Measurements from ENCODE around the gene CSNK2A1. TPM values are rescaled to one million over a fixed set of nuclear protein-coding genes. Genes with fewer than 3 reads are reported as not detected.
A peak's percentile ranks its signal among the peaks of the same experiment; 100 is the strongest.

Gene CSNK2A1
- total and polyA plus RNA-seq, 2 of the 8 experiments (the other 6 are each of a cell fraction or from before 2014, with no cell fraction given) = 117 to 260 TPM

DNA sequence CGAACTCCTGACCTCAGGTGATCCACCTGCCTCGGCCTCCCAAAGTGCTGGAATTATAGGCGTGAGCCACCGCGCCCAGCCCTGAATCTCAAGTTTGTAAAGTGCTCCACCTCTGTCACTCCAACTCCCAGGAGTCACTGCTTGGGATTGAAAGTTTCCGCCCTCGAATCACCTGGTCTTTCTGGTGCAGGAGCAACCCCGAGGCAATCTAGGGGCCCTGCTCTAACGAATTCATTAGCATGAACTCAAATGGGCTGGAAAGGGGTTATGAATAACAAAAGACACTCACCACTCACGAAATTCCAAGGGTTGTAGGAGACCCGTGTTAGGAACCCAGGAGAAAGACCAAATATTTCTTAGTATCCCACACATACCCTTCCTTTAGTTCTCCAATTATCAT lies 109.4 kb downstream of the CSNK2A1 start (continued):
- TF ChIP-seq, protein P1, sequence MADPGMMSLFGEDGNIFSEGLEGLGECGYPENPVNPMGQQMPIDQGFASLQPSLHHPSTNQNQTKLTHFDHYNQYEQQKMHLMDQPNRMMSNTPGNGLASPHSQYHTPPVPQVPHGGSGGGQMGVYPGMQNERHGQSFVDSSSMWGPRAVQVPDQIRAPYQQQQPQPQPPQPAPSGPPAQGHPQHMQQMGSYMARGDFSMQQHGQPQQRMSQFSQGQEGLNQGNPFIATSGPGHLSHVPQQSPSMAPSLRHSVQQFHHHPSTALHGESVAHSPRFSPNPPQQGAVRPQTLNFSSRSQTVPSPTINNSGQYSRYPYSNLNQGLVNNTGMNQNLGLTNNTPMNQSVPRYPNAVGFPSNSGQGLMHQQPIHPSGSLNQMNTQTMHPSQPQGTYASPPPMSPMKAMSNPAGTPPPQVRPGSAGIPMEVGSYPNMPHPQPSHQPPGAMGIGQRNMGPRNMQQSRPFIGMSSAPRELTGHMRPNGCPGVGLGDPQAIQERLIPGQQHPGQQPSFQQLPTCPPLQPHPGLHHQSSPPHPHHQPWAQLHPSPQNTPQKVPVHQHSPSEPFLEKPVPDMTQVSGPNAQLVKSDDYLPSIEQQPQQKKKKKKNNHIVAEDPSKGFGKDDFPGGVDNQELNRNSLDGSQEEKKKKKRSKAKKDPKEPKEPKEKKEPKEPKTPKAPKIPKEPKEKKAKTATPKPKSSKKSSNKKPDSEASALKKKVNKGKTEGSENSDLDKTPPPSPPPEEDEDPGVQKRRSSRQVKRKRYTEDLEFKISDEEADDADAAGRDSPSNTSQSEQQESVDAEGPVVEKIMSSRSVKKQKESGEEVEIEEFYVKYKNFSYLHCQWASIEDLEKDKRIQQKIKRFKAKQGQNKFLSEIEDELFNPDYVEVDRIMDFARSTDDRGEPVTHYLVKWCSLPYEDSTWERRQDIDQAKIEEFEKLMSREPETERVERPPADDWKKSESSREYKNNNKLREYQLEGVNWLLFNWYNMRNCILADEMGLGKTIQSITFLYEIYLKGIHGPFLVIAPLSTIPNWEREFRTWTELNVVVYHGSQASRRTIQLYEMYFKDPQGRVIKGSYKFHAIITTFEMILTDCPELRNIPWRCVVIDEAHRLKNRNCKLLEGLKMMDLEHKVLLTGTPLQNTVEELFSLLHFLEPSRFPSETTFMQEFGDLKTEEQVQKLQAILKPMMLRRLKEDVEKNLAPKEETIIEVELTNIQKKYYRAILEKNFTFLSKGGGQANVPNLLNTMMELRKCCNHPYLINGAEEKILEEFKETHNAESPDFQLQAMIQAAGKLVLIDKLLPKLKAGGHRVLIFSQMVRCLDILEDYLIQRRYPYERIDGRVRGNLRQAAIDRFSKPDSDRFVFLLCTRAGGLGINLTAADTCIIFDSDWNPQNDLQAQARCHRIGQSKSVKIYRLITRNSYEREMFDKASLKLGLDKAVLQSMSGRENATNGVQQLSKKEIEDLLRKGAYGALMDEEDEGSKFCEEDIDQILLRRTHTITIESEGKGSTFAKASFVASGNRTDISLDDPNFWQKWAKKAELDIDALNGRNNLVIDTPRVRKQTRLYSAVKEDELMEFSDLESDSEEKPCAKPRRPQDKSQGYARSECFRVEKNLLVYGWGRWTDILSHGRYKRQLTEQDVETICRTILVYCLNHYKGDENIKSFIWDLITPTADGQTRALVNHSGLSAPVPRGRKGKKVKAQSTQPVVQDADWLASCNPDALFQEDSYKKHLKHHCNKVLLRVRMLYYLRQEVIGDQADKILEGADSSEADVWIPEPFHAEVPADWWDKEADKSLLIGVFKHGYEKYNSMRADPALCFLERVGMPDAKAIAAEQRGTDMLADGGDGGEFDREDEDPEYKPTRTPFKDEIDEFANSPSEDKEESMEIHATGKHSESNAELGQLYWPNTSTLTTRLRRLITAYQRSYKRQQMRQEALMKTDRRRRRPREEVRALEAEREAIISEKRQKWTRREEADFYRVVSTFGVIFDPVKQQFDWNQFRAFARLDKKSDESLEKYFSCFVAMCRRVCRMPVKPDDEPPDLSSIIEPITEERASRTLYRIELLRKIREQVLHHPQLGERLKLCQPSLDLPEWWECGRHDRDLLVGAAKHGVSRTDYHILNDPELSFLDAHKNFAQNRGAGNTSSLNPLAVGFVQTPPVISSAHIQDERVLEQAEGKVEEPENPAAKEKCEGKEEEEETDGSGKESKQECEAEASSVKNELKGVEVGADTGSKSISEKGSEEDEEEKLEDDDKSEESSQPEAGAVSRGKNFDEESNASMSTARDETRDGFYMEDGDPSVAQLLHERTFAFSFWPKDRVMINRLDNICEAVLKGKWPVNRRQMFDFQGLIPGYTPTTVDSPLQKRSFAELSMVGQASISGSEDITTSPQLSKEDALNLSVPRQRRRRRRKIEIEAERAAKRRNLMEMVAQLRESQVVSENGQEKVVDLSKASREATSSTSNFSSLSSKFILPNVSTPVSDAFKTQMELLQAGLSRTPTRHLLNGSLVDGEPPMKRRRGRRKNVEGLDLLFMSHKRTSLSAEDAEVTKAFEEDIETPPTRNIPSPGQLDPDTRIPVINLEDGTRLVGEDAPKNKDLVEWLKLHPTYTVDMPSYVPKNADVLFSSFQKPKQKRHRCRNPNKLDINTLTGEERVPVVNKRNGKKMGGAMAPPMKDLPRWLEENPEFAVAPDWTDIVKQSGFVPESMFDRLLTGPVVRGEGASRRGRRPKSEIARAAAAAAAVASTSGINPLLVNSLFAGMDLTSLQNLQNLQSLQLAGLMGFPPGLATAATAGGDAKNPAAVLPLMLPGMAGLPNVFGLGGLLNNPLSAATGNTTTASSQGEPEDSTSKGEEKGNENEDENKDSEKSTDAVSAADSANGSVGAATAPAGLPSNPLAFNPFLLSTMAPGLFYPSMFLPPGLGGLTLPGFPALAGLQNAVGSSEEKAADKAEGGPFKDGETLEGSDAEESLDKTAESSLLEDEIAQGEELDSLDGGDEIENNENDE (IDR thresholded peaks at IDR 0.05; ENCODE audit: insufficient replicate concordance, low read length) = peak; percentile 40
- TF ChIP-seq PHF8 (conservative IDR thresholded peaks at IDR 0.05; ENCODE audit: low read depth, low read length) = no peak
- TF ChIP-seq CHD1 (IDR thresholded peaks at IDR 0.05; ENCODE audit: low read depth, low read length) = no peak
- no peak for TF ChIP-seq CEBPB (IDR thresholded peaks at IDR 0.05; ENCODE audit: low read depth, low read length)
- TF ChIP-seq HDAC2 (IDR thresholded peaks at IDR 0.05; ENCODE audit: borderline replicate concordance in 1 of 2, low read depth in 2 of 2, low read length in 2 of 2) = 0 out of 4 replicates have a peak, but pooled peaks of 1 of the 2 experiments have one; percentile 17
- TF ChIP-seq SIX5 (IDR thresholded peaks at IDR 0.05; ENCODE audit: low read depth, low read length) = no peak
- TF ChIP-seq CREB1 (IDR thresholded peaks at IDR 0.05) = no peak
- peak; percentile 92 for TF ChIP-seq TEAD4 (IDR thresholded peaks at IDR 0.05; ENCODE audit: low read depth, low read length)
- TF ChIP-seq EGR1 (IDR thresholded peaks at IDR 0.05; ENCODE audit: borderline replicate concordance, low read depth, low read length) = 0 out of 2 replicates have a peak, but pooled peaks have one; percentile 31
- TF ChIP-seq, protein P2, sequence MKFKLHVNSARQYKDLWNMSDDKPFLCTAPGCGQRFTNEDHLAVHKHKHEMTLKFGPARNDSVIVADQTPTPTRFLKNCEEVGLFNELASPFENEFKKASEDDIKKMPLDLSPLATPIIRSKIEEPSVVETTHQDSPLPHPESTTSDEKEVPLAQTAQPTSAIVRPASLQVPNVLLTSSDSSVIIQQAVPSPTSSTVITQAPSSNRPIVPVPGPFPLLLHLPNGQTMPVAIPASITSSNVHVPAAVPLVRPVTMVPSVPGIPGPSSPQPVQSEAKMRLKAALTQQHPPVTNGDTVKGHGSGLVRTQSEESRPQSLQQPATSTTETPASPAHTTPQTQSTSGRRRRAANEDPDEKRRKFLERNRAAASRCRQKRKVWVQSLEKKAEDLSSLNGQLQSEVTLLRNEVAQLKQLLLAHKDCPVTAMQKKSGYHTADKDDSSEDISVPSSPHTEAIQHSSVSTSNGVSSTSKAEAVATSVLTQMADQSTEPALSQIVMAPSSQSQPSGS (IDR thresholded peaks at IDR 0.05; ENCODE audit: low read length) = no peak

All from H1 (cell line).